Vagina (tissue), 2 donors: ENCODE measurements around the gene CPVL. TPM values are rescaled to one million over a fixed set of nuclear protein-coding genes. Genes with fewer than 3 reads are reported as not detected.
"Not testable (repeated sequence)": the region's sequence is repeated elsewhere in the genome, so short reads cannot be mapped to it uniquely, and the experiment has no call there.

Experiments used
- DNase-seq, 2 donors: peaks; one replicate each; pipeline ENCODE4 v3.0.0-alpha.2; 2017; ENCODE audit errors: extremely low spot score in 2 of 2
- H3K27ac ChIP-seq: fragments of 200-600 bp; sonication (generic); one replicate; pipeline ENCODE4 v1.5.1; 2019
- H3K27me3 ChIP-seq: fragments of 200-600 bp; sonication (generic); one replicate; pipeline ENCODE4 v1.5.1; 2019
- H3K36me3 ChIP-seq, 2 donors: fragments of 200-600 bp; sonication (generic); one replicate each; pipeline ENCODE4 v1.5.1; 2017 to 2019
- H3K4me1 ChIP-seq: fragments of 200-600 bp; sonication (generic); one replicate; pipeline ENCODE4 v1.5.1; 2019
- H3K4me3 ChIP-seq, 2 donors: fragments of 200-600 bp; sonication (generic); 1 replicate in 1 of 2; 2 replicates in 1 of 2; pipeline ENCODE4 v1.5.1; 2016 to 2019
- H3K9me3 ChIP-seq: fragments of 200-600 bp; sonication (generic); one replicate; pipeline ENCODE4 v1.5.1; 2019
- CTCF ChIP-seq, 3 experiments: fragments of 450-650 bp in 2 of 3; fragments of 200-600 bp in 1 of 3; sonication (generic) in 1 of 3; IDR thresholded peaks; one replicate each; pipeline ENCODE4 v1.5.1; 2017 to 2019; ENCODE audit warnings: antibody characterized with exemption in 3 of 3, mild to moderate bottlenecking in 2 of 3, moderate library complexity in 2 of 3
- POLR2A ChIP-seq, 2 donors: fragments of 450-650 bp; IDR thresholded peaks; one replicate each; pipeline ENCODE4 v1.6.1; 2017; ENCODE audit warnings: antibody characterized with exemption in 2 of 2, mild to moderate bottlenecking in 2 of 2, moderate library complexity in 2 of 2
- POLR2AphosphoS5 ChIP-seq, 2 donors: sonication (generic); formaldehyde crosslinking; IDR thresholded peaks; one replicate each; pipeline ENCODE4 v1.9.0; 2017; ENCODE audit warnings: antibody characterized with exemption in 2 of 2, mild to moderate bottlenecking in 2 of 2, low read depth in 1 of 2; ENCODE audit not compliant: insufficient read depth in 1 of 2
- intact Hi-C: fragments of 100-400 bp; cut with DNase I; formaldehyde crosslinking; loops from one replicate; pipeline ENCODE4 v1.15.1; 2023
- total RNA-seq: library from RNA; depleted of rRNA; stranded (reverse); fragments of >200 nt; gene quantifications from one replicate; pipeline ENCODE4 v1.2.3, GENCODE V29; 2016

CPVL gene
- total RNA-seq, 1 donor from 2014 or later: 9.6 TPM

- Histone ChIP-seq H3K9me3 (no peaks in the 10 kb centered on the region), H3K27me3 (no peaks in the 10 kb centered on the region), H3K4me1 (peaks cover 5% of the 10 kb centered on the region), H3K36me3 (no peaks in the 10 kb centered on the region), H3K4me3 (no peak overlapping the region), H3K27ac (no peak overlapping the region)
- DNase-seq: no peak
- TF ChIP-seq CTCF (IDR thresholded peaks at IDR 0.05) (no peak), POLR2A (IDR thresholded peaks at IDR 0.05) (no peak), POLR2AphosphoS5 (IDR thresholded peaks at IDR 0.05; ENCODE audit: insufficient read depth in 1 of 2, low read depth in 1 of 2) (peak in 1 of 2 donors; percentile 67)
- intact Hi-C loops: no loop called here
Observed at GRCh38 chr7:29116361-29117200, 29.8 kb downstream of the CPVL start.

- intact Hi-C loops: no loop called here
- Histone ChIP-seq H3K27ac (no peak overlapping the region), H3K9me3 (no peaks in the 10 kb centered on the region), H3K36me3 (no peaks in the 10 kb centered on the region), H3K4me3 (no peak overlapping the region), H3K27me3 (no peaks in the 10 kb centered on the region), H3K4me1 (peaks cover 5% of the 10 kb centered on the region)
- DNase-seq: no peak
- no peak for TF ChIP-seq POLR2A (IDR thresholded peaks at IDR 0.05)
- no peak for TF ChIP-seq POLR2AphosphoS5 (IDR thresholded peaks at IDR 0.05; ENCODE audit: insufficient read depth in 1 of 2, low read depth in 1 of 2)
- no peak for TF ChIP-seq CTCF (IDR thresholded peaks at IDR 0.05)
Observed at GRCh38 chr7:29115753-29116152, 30.6 kb downstream of the CPVL start.

GRCh38 chr7:29115130-29115687 is 31.1 kb downstream of the CPVL start:
- no peaks in the 10 kb centered on the region for H3K27me3 ChIP-seq

GRCh38 chr7:29114266-29114665 is 32.1 kb downstream of the CPVL start:
- not testable (repeated sequence) for DNase-seq, H3K4me1 ChIP-seq, H3K4me3 ChIP-seq, H3K9me3 ChIP-seq, H3K27me3 ChIP-seq, H3K27ac ChIP-seq, H3K36me3 ChIP-seq
- intact Hi-C loops: loop anchor here (5.0 kb wide), 1 partner anchor 288 kb away; no protein-coding TSS in a partner anchor

More at GRCh38 chr7:29115130-29115687, 31.1 kb downstream of the CPVL start:
- no peak for TF ChIP-seq POLR2A (IDR thresholded peaks at IDR 0.05)
- no peak for TF ChIP-seq POLR2AphosphoS5 (IDR thresholded peaks at IDR 0.05; ENCODE audit: insufficient read depth in 1 of 2, low read depth in 1 of 2)
- no peak for TF ChIP-seq CTCF (IDR thresholded peaks at IDR 0.05)
- H3K36me3 ChIP-seq: no peaks in the 10 kb centered on the region
- H3K4me1 ChIP-seq: peaks cover 5% of the 10 kb centered on the region
- no peaks in the 10 kb centered on the region for H3K9me3 ChIP-seq
- no peak for DNase-seq
- H3K4me3 ChIP-seq: no peak overlapping the region
- intact Hi-C loops: no loop called here
- no peak overlapping the region for H3K27ac ChIP-seq

GRCh38 chr7:29113384-29114102 is 32.8 kb downstream of the CPVL start:
- TF ChIP-seq POLR2A (IDR thresholded peaks at IDR 0.05) (no peak), POLR2AphosphoS5 (IDR thresholded peaks at IDR 0.05; ENCODE audit: insufficient read depth in 1 of 2, low read depth in 1 of 2) (no peak), CTCF (IDR thresholded peaks at IDR 0.05) (no peak)
- DNase-seq: no peak
- H3K27me3 ChIP-seq: no peaks in the 10 kb centered on the region
- H3K4me3 ChIP-seq: no peak overlapping the region
- H3K4me1 ChIP-seq: peaks cover 5% of the 10 kb centered on the region
- H3K36me3 ChIP-seq: no peaks in the 10 kb centered on the region
- no peaks in the 10 kb centered on the region for H3K9me3 ChIP-seq
- no peak overlapping the region for H3K27ac ChIP-seq
- intact Hi-C loops: loop anchor here (5.0 kb wide), 1 partner anchor 289 kb away; no protein-coding TSS in a partner anchor
